Ovary (tissue), 3 donors: Measurements from ENCODE around the gene CTBP2.

Source experiments
- CTCF ChIP-seq, 3 donors: fragments of 450-650 bp in 2 of 3; fragments of 200-600 bp in 1 of 3; IDR thresholded peaks; one replicate each; pipeline versions ENCODE4 v1.5.1 to v1.8.0; 2016 to 2022; ENCODE audit warnings: antibody characterized with exemption in 3 of 3, mild to moderate bottlenecking in 1 of 3
- EP300 ChIP-seq: sonication (generic); formaldehyde crosslinking; IDR thresholded peaks from one replicate; pipeline ENCODE4 v1.6.1; 2017; ENCODE audit warnings: antibody characterized with exemption
- POLR2A ChIP-seq: fragments of 450-650 bp; IDR thresholded peaks from one replicate; pipeline ENCODE4 v1.6.1; 2017; ENCODE audit warnings: antibody characterized with exemption, mild to moderate bottlenecking, moderate library complexity
- donor health status: DM: no; HTN: no; CAD: no.

- TF ChIP-seq CTCF (IDR thresholded peaks at IDR 0.05) (no peak), POLR2A (no peak), EP300 (no peak)
Measured at GRCh38 chr10:125093199-125093973, 67.0 kb downstream of the CTBP2 start.
